LNCAP (cell line): ENCODE results near the gene ESPNL.

ENCODE experiments used
- TF ChIP-seq, protein P1 (sequence below): fragments of 450-650 bp; IDR thresholded peaks from 2 replicates; pipeline ENCODE4 v1.5.1; 2017; ENCODE audit warnings: mild to moderate bottlenecking

ESPNL gene

DNA sequence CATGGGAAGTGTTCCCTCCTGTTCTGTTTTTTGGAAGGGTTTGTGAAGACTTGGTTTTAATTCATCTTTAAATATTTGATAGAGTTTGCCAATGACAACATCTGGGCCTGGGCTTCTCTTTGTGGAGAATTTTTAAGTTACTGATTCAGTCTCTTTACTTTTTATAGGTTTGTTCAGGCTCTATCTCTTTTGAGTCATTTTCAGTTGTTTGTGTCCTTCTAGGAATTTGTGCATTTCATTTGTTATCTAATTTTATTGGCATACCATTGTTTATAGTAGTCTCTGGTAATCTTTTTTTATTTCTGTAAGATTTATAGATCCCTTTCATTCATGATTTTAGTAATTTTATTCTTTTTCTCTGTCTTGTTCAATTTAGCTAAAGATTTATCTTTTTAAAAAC is 24.7 kb upstream of the ESPNL start:
- TF ChIP-seq, protein P1, sequence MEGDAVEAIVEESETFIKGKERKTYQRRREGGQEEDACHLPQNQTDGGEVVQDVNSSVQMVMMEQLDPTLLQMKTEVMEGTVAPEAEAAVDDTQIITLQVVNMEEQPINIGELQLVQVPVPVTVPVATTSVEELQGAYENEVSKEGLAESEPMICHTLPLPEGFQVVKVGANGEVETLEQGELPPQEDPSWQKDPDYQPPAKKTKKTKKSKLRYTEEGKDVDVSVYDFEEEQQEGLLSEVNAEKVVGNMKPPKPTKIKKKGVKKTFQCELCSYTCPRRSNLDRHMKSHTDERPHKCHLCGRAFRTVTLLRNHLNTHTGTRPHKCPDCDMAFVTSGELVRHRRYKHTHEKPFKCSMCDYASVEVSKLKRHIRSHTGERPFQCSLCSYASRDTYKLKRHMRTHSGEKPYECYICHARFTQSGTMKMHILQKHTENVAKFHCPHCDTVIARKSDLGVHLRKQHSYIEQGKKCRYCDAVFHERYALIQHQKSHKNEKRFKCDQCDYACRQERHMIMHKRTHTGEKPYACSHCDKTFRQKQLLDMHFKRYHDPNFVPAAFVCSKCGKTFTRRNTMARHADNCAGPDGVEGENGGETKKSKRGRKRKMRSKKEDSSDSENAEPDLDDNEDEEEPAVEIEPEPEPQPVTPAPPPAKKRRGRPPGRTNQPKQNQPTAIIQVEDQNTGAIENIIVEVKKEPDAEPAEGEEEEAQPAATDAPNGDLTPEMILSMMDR = no peak

GRCh38 chr2:238077292-238077691 is 22.8 kb upstream of the ESPNL start:
- TF ChIP-seq, protein P1 = no peak

GRCh38 chr2:238079874-238080327 is 20.2 kb upstream of the ESPNL start:
- TF ChIP-seq, protein P1 = no peak

DNA sequence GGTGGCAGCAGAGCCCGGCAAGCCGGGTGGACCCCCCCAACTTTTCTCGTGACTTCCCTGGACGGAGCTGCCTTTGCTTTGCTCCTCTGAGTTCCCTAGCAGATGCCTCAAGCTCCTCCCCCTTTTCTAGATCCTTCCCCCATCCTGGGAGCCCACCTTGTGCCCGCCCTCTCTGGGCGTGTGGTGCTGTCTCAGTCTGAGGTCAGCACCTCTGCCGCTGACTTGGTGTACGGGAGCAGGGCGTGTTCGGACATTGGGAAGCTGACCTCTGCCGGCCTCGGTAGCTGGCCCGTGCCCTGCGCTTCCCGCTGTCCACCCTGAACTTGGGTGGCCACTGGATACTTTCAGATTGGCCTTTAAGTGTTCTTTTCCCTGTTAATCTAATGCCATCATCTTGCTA is 19.6 kb upstream of the ESPNL start:
- TF ChIP-seq, protein P1 = no peak

GRCh38 chr2:238081150-238081549 is 19.0 kb upstream of the ESPNL start:
- TF ChIP-seq, protein P1 = no peak

GRCh38 chr2:238081561-238081960 is 18.6 kb upstream of the ESPNL start:
- TF ChIP-seq, protein P1 = no peak

DNA sequence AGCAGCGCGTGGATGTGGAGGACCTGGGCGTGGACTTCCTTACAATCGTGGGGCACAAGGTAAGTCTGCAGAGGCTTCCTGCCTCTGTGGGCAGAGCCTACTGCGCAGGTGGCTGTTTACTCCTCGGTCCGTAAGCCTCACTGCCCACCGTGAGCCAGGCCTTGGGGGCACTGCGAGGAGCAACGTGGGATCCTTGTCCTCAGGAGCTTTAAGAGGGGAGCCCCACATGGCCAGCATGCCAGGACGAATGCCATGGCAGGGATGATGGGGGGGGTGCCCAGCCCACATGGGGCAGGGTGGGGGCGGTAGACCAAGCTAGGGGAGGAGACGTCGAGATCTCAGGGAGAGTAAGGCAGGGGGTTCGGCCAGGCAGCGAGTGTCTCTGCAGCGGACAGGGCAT is 18.0 kb upstream of the ESPNL start:
- TF ChIP-seq, protein P1 = no peak

- TF ChIP-seq, protein P1 = no peak
These were observed 17.3 kb upstream of the ESPNL start for GRCh38 chr2:238082827-238083226.
